Omental fat pad (tissue), 4 donors: ENCODE results near the gene RITA1. TPM values are rescaled to one million over a fixed set of nuclear protein-coding genes. Genes with fewer than 3 reads are reported as not detected.
"Not testable (repeated sequence)": the region's sequence is repeated elsewhere in the genome, so short reads cannot be mapped to it uniquely, and the experiment has no call there.

Source experiments
- ATAC-seq: fragments of 150-250 bp; one replicate; pipeline ENCODE4 v1.9.1; 2016; ENCODE audit warnings: mild to moderate bottlenecking, moderate library complexity; ENCODE audit not compliant: low FRiP score
- DNase-seq: peaks from one replicate; pipeline ENCODE4 v3.0.0-alpha.2; 2019; ENCODE audit warnings: low spot score
- total RNA-seq, 4 donors: library from RNA; depleted of rRNA; stranded (reverse); fragments of >200 nt; gene quantifications; one replicate each; pipeline ENCODE4 v1.1.0, GENCODE V29; 2016
- TF ChIP-seq, protein P1 (sequence below), 3 donors: fragments of 450-650 bp; IDR thresholded peaks; one replicate each; pipeline ENCODE4 v1.5.1; 2016 to 2017; ENCODE audit warnings: antibody characterized with exemption in 3 of 3, mild to moderate bottlenecking in 3 of 3, moderate library complexity in 2 of 3

The RITA1 gene
- total RNA-seq, 4 donors from 2014 or later, result 7.9 to 14.3 (median 11.5) TPM

DNA sequence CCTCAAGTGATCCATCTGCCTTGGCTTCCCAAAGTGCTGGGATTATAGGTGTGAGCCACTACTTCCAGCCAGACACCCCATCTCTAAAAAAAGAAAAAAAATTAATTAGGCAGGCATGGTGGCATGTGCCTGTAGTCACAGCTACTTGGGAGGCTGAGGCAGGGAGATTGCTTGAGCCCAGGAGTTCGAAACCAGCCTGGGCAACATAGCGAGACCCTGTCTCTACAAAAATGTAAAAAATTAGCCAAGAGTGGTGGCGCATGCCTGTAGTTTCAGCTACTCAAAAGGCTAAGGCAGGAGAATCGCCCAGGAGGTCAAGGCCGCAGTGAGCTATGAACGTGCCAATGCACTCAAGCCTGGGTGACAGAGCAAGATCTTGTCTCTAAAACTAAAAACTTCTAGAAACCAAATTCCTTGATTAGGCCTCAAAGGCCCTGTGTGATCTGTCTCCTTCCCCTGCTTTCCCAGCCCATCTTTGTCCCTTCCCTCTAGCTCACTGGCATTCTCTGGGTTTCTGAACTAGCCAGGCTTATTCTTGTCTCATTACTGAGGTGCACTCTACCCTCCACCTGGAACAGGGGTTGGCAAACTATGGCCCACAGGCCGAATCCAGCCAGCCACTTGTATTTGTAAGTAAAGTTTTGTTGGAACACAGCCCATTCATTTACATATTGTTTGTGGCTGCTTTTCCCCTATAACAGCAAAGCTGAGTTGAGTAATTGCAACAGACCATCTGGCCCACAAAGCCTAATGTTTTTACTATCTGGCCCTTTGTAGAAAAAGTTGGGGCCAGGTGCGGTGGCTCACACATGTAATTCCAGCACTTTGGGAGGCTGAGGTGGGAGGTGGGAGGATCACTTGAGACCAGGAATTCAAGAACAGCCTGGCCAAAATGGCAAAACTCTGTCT is 18.6 kb downstream of the RITA1 start:
- DNase-seq (no peak), ATAC-seq (no peak)
- TF ChIP-seq, protein P1, sequence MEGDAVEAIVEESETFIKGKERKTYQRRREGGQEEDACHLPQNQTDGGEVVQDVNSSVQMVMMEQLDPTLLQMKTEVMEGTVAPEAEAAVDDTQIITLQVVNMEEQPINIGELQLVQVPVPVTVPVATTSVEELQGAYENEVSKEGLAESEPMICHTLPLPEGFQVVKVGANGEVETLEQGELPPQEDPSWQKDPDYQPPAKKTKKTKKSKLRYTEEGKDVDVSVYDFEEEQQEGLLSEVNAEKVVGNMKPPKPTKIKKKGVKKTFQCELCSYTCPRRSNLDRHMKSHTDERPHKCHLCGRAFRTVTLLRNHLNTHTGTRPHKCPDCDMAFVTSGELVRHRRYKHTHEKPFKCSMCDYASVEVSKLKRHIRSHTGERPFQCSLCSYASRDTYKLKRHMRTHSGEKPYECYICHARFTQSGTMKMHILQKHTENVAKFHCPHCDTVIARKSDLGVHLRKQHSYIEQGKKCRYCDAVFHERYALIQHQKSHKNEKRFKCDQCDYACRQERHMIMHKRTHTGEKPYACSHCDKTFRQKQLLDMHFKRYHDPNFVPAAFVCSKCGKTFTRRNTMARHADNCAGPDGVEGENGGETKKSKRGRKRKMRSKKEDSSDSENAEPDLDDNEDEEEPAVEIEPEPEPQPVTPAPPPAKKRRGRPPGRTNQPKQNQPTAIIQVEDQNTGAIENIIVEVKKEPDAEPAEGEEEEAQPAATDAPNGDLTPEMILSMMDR (IDR thresholded peaks at IDR 0.05), result no peak

DNA sequence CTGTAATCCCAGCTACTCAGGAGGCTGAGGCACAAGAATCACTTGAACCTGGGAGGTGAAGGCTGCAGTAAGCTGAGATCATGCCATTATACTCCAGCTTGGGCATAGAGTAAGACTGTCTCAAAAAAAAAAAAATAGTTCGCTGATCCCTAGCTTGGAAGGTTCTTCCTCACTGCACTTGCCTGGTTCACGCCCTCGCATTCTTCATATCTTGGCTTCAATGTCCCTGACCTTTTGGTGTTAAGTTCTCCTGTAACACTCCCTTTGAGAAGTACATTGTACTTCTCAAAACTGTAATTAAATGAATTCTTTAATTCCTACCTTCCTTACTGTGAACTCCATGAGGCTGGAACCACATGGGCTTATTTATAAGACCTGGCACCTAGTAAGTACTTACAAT is 19.3 kb downstream of the RITA1 start:
- ATAC-seq (peak; percentile 61), DNase-seq (no peak)
- TF ChIP-seq, protein P1 (IDR thresholded peaks at IDR 0.05), result no peak

DNA sequence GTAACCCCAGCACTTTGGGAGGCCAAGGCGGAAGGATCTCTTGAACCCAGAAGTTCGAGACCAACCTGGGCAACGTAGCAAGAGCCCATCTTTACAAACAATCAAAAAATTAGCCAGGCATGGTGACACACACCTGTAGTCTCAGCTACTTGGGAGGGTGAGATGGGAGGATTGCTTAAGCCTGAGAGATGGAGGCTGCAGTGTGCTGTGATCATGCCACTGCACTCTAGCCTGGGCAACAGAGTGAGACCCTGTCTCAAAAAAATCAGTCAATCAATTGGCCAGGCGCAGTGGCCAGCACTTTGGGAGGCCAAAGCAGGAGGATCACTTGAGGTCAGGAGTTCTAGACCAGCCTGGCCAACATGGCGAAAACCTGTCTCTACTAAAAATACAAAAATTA is 21.3 kb downstream of the RITA1 start:
- not testable (repeated sequence) for ATAC-seq, DNase-seq

DNA sequence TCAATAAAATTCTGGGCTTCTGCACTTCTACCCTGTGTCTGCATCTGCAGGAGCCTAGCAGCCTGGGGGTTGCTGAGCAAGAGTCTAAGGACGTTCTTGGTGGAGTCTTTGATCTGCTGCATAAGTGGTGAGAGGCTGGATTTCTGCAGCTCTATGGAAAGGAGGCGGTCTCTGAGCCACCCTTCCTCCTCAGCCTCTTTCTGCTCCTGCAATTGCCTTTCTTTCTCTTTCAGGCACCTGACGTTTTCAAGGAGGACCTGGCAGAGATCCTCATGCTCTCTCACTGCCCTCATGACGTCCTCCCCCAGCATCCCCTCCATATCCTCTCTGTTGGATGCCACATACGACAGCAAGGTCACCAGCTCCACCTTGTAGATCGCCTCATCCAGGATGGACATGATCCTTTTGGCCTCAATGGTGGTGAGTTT is 22.1 kb downstream of the RITA1 start:
- no peak for ATAC-seq
- DNase-seq, result no peak
- TF ChIP-seq, protein P1 (IDR thresholded peaks at IDR 0.05), result no peak

DNA sequence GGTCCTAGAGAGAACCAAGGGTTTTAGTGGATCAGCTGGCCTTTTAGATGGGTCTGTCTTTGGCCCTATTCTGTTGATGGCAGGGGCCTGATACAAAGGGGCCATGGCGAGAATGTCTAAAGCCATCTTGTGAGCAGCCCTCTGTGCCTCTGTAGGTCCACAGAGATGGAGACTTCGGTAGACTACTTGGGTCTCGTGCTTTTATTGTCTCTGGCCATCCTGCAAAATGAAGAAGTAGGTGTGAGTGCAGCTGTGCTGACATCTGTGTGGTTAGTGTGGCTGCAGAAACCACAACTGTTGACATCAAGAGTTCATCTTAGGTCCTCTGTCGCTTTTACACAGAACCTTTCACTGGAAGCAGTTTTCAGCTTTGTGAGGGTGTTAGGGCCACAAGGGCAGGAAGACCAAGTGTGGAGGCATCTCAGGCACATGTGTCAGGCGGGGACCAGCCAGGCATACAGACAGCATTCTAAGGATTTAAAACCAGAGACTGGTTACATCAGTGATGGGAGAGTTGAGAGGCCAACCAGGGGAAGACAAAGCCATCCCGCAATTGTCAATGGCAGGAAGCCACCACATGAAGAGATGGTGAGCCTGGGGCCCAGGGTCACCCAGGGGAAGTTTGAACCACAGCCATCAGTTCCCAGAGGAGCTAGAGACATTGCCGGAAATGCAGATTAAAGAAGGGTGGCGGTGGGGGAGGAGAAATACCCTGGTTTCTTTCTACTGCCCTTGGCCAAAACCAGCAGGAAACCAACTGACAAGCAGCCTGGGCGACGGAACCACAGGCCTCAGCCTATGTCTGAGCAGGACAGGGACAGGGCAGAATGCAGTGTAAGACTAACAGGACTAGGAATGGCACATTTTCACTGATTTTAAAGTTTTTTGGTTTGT is 22.8 kb downstream of the RITA1 start:
- TF ChIP-seq, protein P1 (IDR thresholded peaks at IDR 0.05), result no peak
- no peak for ATAC-seq

DNA sequence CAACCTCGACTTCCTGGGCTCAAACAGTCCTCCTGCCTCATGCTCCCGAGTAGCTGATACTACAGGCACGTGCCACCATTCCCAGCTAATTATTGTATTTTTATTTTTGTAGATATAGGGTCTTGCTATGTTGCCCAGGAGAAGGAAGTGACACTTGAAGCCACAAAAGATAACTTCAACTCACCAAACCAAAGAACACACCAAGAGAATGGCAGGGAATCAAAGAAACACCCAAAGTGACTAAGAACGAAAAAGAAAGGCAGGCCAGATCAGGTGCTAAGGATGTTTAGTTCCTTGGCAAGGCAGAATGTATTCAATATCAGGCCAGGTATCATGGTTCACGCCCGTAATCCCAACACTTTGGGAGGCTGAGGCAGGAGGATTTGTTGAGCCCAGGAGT is 25.6 kb downstream of the RITA1 start:
- TF ChIP-seq, protein P1 (IDR thresholded peaks at IDR 0.05), result no peak
- ATAC-seq, result no peak
- no peak for DNase-seq

More for the DNA sequence above, 22.8 kb downstream of the RITA1 start:
- no peak for DNase-seq

DNA sequence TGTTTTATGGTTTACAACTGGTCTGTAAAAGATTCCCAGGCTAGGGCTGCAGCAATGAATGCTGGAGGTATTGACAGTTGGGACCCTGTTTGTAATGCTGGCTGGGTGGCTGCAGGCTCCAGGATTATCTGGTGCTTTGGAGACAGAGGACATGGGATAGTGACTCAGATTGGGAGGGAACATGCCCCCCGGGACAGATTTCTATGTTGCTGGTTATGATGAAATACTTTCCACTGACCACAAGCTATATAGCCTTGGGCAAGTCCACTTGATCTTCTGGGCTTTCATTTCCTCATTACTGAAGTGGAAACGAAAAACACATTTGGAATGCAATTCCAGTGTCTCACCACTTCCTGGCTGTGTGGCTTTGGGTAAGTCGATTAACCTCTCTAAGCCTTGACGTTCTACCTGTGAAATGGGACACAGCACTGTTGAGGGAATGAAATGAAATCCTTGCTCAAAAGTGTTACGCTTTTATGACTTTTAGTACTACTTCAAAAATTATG is 29.4 kb downstream of the RITA1 start:
- DNase-seq (no peak), ATAC-seq (peak; percentile 87)
- TF ChIP-seq, protein P1 (IDR thresholded peaks at IDR 0.05), result no peak
